ENCODE results near the gene ZNF281. TPM values are rescaled to one million over a fixed set of nuclear protein-coding genes. Genes with fewer than 3 reads are reported as not detected.

ZNF281 gene
- total RNA-seq, 1 experiment from 2014 or later: 31.3 TPM

- POLR2A ChIA-PET: interaction anchor here (0.6 kb wide), 1 partner anchor 42 kb away, joined by 6 read pairs; no protein-coding TSS in a partner anchor
- Mint-ChIP-seq H3K36me3 (ENCODE audit: insufficient read depth, unreplicated experiment) (no peaks in the 10 kb centered on the region), H3K4me1 (ENCODE audit: low read depth, unreplicated experiment) (peaks cover 5% of the 10 kb centered on the region), H3K9me3 (ENCODE audit: unreplicated experiment) (no peaks in the 10 kb centered on the region), H3K27me3 (ENCODE audit: insufficient read depth, unreplicated experiment) (no peaks in the 10 kb centered on the region), H3K4me3 (ENCODE audit: unreplicated experiment) (no peak overlapping the region), H3K27ac (ENCODE audit: unreplicated experiment) (no peak overlapping the region)
- no peak for DNase-seq
- Histone ChIP-seq H3K36me3 (ENCODE audit: control insufficient read depth, insufficient read depth, low read length) (no peaks in the 10 kb centered on the region), H3K4me3 (ENCODE audit: low read depth, low read length) (no peak overlapping the region), H3K4me1 (peaks cover 6% of the 10 kb centered on the region), H3K27me3 (replicated peaks; ENCODE audit: control insufficient read depth, insufficient read depth, low read length) (no peaks in the 10 kb centered on the region), H3K9me3 (no peaks in the 10 kb centered on the region)
- intact Hi-C loops (cut with micrococcal nuclease; ENCODE audit: unreplicated experiment): no loop called here
- CTCF ChIA-PET: no interaction called here
- no TSS peak for BruUV-seq (replicated peaks)
- TF ChIP-seq CTCF (IDR thresholded peaks at IDR 0.05; ENCODE audit: insufficient read depth in 1 of 2, low read depth in 1 of 2, low read length in 1 of 2, severe bottlenecking in 1 of 2, unreplicated experiment in 1 of 2): no peak
These were observed 27.8 kb upstream of the ZNF281 start for GRCh38 chr1:200437556-200438203.

GRCh38 chr1:200437088-200437487 is 27.3 kb upstream of the ZNF281 start:
- ChIA-PET POLR2A (no interaction called here), CTCF (no interaction called here)
- no peak for TF ChIP-seq CTCF (IDR thresholded peaks at IDR 0.05; ENCODE audit: insufficient read depth in 1 of 2, low read depth in 1 of 2, low read length in 1 of 2, severe bottlenecking in 1 of 2, unreplicated experiment in 1 of 2)
- intact Hi-C loops (cut with micrococcal nuclease; ENCODE audit: unreplicated experiment): no loop called here
- H3K9me3 Mint-ChIP-seq (ENCODE audit: unreplicated experiment): no peaks in the 10 kb centered on the region
- Histone ChIP-seq H3K4me3 (ENCODE audit: low read depth, low read length) (no peak overlapping the region), H3K4me1 (peaks cover 9% of the 10 kb centered on the region), H3K9me3 (no peaks in the 10 kb centered on the region), H3K27me3 (replicated peaks; ENCODE audit: control insufficient read depth, insufficient read depth, low read length) (no peaks in the 10 kb centered on the region), H3K36me3 (ENCODE audit: control insufficient read depth, insufficient read depth, low read length) (no peaks in the 10 kb centered on the region)
- H3K27ac Mint-ChIP-seq (ENCODE audit: unreplicated experiment): no peak overlapping the region
- H3K4me1 Mint-ChIP-seq (ENCODE audit: low read depth, unreplicated experiment): peaks cover 8% of the 10 kb centered on the region
- H3K4me3 Mint-ChIP-seq (ENCODE audit: unreplicated experiment): no peak overlapping the region
- no TSS peak for BruUV-seq (replicated peaks)
- DNase-seq: no peak
- H3K27me3 Mint-ChIP-seq (ENCODE audit: insufficient read depth, unreplicated experiment): no peaks in the 10 kb centered on the region
- no peaks in the 10 kb centered on the region for H3K36me3 Mint-ChIP-seq (ENCODE audit: insufficient read depth, unreplicated experiment)

- H3K4me3 Mint-ChIP-seq (ENCODE audit: unreplicated experiment): no peak overlapping the region
- intact Hi-C loops (cut with micrococcal nuclease; ENCODE audit: unreplicated experiment): no loop called here
- H3K27ac Mint-ChIP-seq (ENCODE audit: unreplicated experiment): no peak overlapping the region
- CTCF ChIA-PET: no interaction called here
- no peak for DNase-seq
- H3K9me3 Mint-ChIP-seq (ENCODE audit: unreplicated experiment): no peaks in the 10 kb centered on the region
- Histone ChIP-seq H3K9me3 (no peaks in the 10 kb centered on the region), H3K4me3 (ENCODE audit: low read depth, low read length) (no peak overlapping the region), H3K4me1 (peaks cover 9% of the 10 kb centered on the region), H3K27me3 (replicated peaks; ENCODE audit: control insufficient read depth, insufficient read depth, low read length) (no peaks in the 10 kb centered on the region), H3K36me3 (ENCODE audit: control insufficient read depth, insufficient read depth, low read length) (no peaks in the 10 kb centered on the region)
- no peaks in the 10 kb centered on the region for H3K36me3 Mint-ChIP-seq (ENCODE audit: insufficient read depth, unreplicated experiment)
- no peak for TF ChIP-seq CTCF (IDR thresholded peaks at IDR 0.05; ENCODE audit: insufficient read depth in 1 of 2, low read depth in 1 of 2, low read length in 1 of 2, severe bottlenecking in 1 of 2, unreplicated experiment in 1 of 2)
- no peaks in the 10 kb centered on the region for H3K27me3 Mint-ChIP-seq (ENCODE audit: insufficient read depth, unreplicated experiment)
- peaks cover 8% of the 10 kb centered on the region for H3K4me1 Mint-ChIP-seq (ENCODE audit: low read depth, unreplicated experiment)
- BruUV-seq (replicated peaks): no TSS peak
- POLR2A ChIA-PET: no interaction called here
These were observed 26.6 kb upstream of the ZNF281 start for GRCh38 chr1:200436436-200436835.
